ENCODE data around the gene TMEM31.

GRCh38 chrX:103747163-103747562 is 36.5 kb downstream of the TMEM31 start:
- TF ChIP-seq, protein P1, sequence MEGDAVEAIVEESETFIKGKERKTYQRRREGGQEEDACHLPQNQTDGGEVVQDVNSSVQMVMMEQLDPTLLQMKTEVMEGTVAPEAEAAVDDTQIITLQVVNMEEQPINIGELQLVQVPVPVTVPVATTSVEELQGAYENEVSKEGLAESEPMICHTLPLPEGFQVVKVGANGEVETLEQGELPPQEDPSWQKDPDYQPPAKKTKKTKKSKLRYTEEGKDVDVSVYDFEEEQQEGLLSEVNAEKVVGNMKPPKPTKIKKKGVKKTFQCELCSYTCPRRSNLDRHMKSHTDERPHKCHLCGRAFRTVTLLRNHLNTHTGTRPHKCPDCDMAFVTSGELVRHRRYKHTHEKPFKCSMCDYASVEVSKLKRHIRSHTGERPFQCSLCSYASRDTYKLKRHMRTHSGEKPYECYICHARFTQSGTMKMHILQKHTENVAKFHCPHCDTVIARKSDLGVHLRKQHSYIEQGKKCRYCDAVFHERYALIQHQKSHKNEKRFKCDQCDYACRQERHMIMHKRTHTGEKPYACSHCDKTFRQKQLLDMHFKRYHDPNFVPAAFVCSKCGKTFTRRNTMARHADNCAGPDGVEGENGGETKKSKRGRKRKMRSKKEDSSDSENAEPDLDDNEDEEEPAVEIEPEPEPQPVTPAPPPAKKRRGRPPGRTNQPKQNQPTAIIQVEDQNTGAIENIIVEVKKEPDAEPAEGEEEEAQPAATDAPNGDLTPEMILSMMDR (IDR thresholded peaks at IDR 0.05): no peak
- no peak for TF ChIP-seq POLR2A (IDR thresholded peaks at IDR 0.05)

All from esophagus squamous epithelium (tissue), 4 donors.